ENCODE measurements around the gene PPP4R1. TPM values are rescaled to one million over a fixed set of nuclear protein-coding genes. Genes with fewer than 3 reads are reported as not detected.
A peak's percentile ranks its signal among the peaks of the same experiment; 100 is the strongest.

Gene PPP4R1
- total RNA-seq, 1 donor from 2014 or later = 132 TPM

DNA sequence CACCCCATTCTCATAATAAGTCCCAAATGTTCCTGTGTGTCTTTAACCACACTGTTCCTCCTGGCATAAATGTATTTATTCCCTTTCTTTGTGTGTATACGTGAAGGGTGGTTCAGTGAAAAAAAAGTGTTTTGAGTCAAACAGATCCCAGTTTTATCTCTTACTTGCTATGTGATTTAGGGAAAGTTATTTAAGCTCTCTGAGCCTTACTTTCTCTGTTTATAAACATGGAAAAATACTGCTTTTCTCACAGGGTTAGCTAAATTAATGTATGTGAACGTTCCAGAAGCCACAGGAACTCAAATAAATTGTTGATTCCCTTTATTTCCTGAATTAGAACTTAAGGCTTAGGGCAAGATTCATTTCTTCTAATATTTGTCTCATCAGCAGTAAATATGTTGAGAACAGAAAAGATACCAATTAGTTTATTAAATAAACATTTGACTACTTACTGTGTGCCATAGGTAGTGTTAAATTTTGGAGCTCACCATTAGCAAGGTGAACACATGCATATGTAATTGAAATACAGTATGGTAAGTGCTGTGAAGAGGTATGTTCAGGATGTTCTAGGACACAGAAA, 105.8 kb downstream of the PPP4R1 start:
- Histone ChIP-seq H3K27me3 (ENCODE audit: insufficient read depth, low read length) (no peaks in the 10 kb centered on the region), H4K20me1 (ENCODE audit: insufficient read depth, low read length) (peaks cover 24% of the 10 kb centered on the region), H3K27ac (ENCODE audit: low read depth, low read length) (no peak overlapping the region), H2AFZ (ENCODE audit: low read depth, low read length) (no peak overlapping the region), H3K9me3 (ENCODE audit: insufficient read depth, low read depth, low read length) (no peaks in the 10 kb centered on the region), H3K9ac (ENCODE audit: low read length) (no peak overlapping the region), H3K4me3 (ENCODE audit: insufficient read depth, low read depth, low read length) (no peak overlapping the region), H3K4me2 (ENCODE audit: low read length) (no peak overlapping the region), H3K4me1 (ENCODE audit: insufficient read depth, low read length) (no peaks in the 10 kb centered on the region), H3K36me3 (ENCODE audit: insufficient read depth, low read length) (no peaks in the 10 kb centered on the region), H3K79me2 (ENCODE audit: insufficient read depth, low read length) (peaks cover 71% of the 10 kb centered on the region)
- peaks cover 7% of the 10 kb centered on the region for H3K4me1 Mint-ChIP-seq (ENCODE audit: low read depth, unreplicated experiment)
- H3K36me3 Mint-ChIP-seq (ENCODE audit: low read depth, unreplicated experiment) = peaks cover 3% of the 10 kb centered on the region
- H3K27me3 Mint-ChIP-seq (ENCODE audit: low read depth, unreplicated experiment) = no peaks in the 10 kb centered on the region
- H3K9me3 Mint-ChIP-seq (ENCODE audit: unreplicated experiment) = peaks cover 3% of the 10 kb centered on the region
- DNase-seq (ENCODE audit: low read depth) = no peak
- no peak overlapping the region for H3K4me3 Mint-ChIP-seq (ENCODE audit: unreplicated experiment)
- no peak for FAIRE-seq
- TF ChIP-seq EZH2 (IDR thresholded peaks at IDR 0.05; ENCODE audit: insufficient read depth, low read length) = no peak
- TF ChIP-seq, protein P1, sequence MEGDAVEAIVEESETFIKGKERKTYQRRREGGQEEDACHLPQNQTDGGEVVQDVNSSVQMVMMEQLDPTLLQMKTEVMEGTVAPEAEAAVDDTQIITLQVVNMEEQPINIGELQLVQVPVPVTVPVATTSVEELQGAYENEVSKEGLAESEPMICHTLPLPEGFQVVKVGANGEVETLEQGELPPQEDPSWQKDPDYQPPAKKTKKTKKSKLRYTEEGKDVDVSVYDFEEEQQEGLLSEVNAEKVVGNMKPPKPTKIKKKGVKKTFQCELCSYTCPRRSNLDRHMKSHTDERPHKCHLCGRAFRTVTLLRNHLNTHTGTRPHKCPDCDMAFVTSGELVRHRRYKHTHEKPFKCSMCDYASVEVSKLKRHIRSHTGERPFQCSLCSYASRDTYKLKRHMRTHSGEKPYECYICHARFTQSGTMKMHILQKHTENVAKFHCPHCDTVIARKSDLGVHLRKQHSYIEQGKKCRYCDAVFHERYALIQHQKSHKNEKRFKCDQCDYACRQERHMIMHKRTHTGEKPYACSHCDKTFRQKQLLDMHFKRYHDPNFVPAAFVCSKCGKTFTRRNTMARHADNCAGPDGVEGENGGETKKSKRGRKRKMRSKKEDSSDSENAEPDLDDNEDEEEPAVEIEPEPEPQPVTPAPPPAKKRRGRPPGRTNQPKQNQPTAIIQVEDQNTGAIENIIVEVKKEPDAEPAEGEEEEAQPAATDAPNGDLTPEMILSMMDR (IDR thresholded peaks at IDR 0.05; ENCODE audit: insufficient read depth, low read depth, low read length) = no peak
- H3K27ac Mint-ChIP-seq (ENCODE audit: unreplicated experiment) = peak overlapping the region; percentile 3

DNA sequence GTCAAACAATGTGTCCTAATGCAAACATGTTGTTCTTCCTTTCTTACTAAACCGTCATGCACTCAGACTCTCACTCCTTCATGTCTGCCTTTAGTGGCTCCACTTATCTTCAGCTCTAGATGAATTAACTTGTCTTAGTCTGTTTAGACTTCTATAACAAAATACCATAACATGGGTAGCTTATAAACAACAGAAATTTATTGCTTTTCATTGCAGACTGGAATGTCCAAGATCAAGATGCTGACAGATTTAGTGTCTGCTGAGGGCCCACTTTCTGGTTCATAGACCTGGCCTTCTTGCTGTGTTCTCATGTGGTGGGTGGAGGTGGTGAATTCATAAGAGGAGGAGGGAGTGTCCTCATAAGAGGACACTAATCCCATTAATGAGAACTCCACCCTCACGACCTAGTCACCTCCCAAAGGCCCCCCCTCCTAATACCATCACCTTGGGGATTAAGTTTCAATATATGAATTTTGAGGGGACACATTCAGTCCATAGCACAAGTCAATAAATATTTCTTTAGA, 106.7 kb downstream of the PPP4R1 start:
- no peaks in the 10 kb centered on the region for H3K9me3 ChIP-seq (ENCODE audit: insufficient read depth, low read depth, low read length)
- H3K27me3 ChIP-seq (ENCODE audit: insufficient read depth, low read length) = no peaks in the 10 kb centered on the region
- DNase-seq (ENCODE audit: low read depth) = no peak
- no peak overlapping the region for H3K27ac ChIP-seq (ENCODE audit: low read depth, low read length)
- Mint-ChIP-seq H3K27me3 (ENCODE audit: low read depth, unreplicated experiment) (no peaks in the 10 kb centered on the region), H3K36me3 (ENCODE audit: low read depth, unreplicated experiment) (peaks cover 10% of the 10 kb centered on the region), H3K4me1 (ENCODE audit: low read depth, unreplicated experiment) (peaks cover 7% of the 10 kb centered on the region), H3K4me3 (ENCODE audit: unreplicated experiment) (no peak overlapping the region), H3K27ac (ENCODE audit: unreplicated experiment) (no peak overlapping the region), H3K9me3 (ENCODE audit: unreplicated experiment) (peaks cover 9% of the 10 kb centered on the region)
- no peak overlapping the region for H2AFZ ChIP-seq (ENCODE audit: low read depth, low read length)
- TF ChIP-seq, protein P1 (IDR thresholded peaks at IDR 0.05; ENCODE audit: insufficient read depth, low read depth, low read length) = no peak
- TF ChIP-seq EZH2 (IDR thresholded peaks at IDR 0.05; ENCODE audit: insufficient read depth, low read length) = no peak
- no peak overlapping the region for H3K4me3 ChIP-seq (ENCODE audit: insufficient read depth, low read depth, low read length)
- no peak for FAIRE-seq
- peaks cover 27% of the 10 kb centered on the region for H4K20me1 ChIP-seq (ENCODE audit: insufficient read depth, low read length)
- H3K9ac ChIP-seq (ENCODE audit: low read length) = no peak overlapping the region
- H3K36me3 ChIP-seq (ENCODE audit: insufficient read depth, low read length) = no peaks in the 10 kb centered on the region
- no peaks in the 10 kb centered on the region for H3K4me1 ChIP-seq (ENCODE audit: insufficient read depth, low read length)
- peaks cover 73% of the 10 kb centered on the region for H3K79me2 ChIP-seq (ENCODE audit: insufficient read depth, low read length)
- no peak overlapping the region for H3K4me2 ChIP-seq (ENCODE audit: low read length)

Measured in astrocyte (in vitro differentiated cells and primary cell).